OCI-LY7 (cell line): ENCODE results near the gene ENOPH1.

Source experiments
- CTCF ChIP-seq: fragments of 200-600 bp; sonication (generic); conservative IDR thresholded peaks from 2 replicates; pipeline ENCODE4 v1.5.1; 2014; ENCODE audit warnings: mild to moderate bottlenecking, antibody characterized with exemption, low read length, moderate library complexity, mixed read lengths
- EZH2phosphoT487 ChIP-seq: fragments of 200-600 bp; sonication (generic); IDR thresholded peaks from 2 replicates; pipeline ENCODE4 v1.6.1; 2018; ENCODE audit warnings: low read depth, borderline replicate concordance, mild to moderate bottlenecking, mixed run types, antibody characterized with exemption, low read length, moderate library complexity, mixed read lengths

- TF ChIP-seq CTCF (no peak), EZH2phosphoT487 (no peak)
These were observed 58.7 kb downstream of the ENOPH1 start for GRCh38 chr4:82489076-82489475.
